Measurements from ENCODE around the gene EIF4A3.

The EIF4A3 gene

GRCh38 chr17:80147035-80147822 is at the start of gene EIF4A3:
Gene EIF4A3 (minus strand): TSS chr17:80147128. CDS start chr17:80146961, 167 bp downstream.
- peak; percentile 87 to 90 for DNase-seq (ENCODE audit: low read depth in 2 of 2)

DNA sequence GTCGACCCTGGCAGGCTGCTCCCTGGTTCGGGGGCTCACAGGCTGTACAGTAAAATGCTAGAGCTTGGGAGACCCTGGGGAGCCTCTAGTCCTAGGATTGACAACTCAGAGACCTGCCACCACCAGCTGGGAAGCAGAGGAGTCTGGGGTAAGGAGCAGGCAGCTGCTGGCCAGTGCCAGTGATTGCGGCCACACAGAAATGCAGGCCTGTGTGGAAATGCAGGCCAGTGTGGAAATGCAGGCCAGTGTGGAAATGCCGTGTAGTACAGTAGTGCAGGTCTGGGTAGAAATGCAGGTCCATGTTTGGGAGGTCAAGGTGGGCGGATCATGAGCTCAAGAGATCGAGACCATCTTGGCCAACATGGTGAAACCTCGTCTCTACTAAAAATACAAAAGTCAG is 49.7 kb upstream of the EIF4A3 start:
- no peak for DNase-seq (ENCODE audit: low read depth in 2 of 2)

DNA sequence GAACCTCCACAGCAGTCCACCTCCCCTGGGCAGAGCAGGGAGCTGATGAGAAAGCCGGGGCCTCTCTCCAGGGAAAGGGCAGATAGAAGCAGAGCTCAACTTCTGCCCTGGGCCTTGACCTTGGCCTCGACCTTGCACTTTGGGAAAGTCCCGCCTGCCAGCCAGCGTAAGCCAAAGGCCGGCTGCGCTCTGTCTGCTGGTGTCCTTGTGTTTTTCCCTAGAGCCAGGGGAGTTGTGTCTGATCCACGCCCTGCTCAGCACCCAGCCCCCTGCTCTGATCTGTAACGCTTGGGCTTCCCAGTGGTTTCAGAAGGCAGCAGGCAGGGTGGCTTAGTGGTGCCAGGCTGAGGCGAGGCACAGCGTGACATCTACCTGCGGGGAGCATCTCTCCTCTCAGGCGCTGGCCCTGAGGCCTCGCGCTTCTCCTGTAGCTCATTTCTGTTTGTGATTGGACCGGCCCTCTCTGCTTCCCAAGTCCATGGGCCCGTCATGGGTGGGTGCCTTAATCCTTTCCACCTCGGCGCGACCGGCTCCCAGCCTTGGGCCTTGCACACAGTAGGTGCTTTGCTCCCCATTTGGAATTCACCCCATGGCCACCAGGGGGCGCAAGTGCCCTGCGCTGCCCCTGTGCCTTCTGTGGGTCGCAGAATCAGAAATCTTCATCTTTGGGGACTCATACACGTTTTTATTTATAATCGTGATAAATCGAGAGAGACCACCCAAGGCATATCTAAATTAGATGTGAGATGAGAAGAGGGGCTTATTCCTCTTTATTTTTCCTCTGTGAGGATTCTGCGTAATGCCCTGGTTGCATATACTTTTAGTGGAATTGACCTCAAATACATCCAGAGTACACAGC is 49.0 kb upstream of the EIF4A3 start:
- peak in 1 of 2 donors; percentile 40 for DNase-seq (ENCODE audit: low read depth in 2 of 2)

DNA sequence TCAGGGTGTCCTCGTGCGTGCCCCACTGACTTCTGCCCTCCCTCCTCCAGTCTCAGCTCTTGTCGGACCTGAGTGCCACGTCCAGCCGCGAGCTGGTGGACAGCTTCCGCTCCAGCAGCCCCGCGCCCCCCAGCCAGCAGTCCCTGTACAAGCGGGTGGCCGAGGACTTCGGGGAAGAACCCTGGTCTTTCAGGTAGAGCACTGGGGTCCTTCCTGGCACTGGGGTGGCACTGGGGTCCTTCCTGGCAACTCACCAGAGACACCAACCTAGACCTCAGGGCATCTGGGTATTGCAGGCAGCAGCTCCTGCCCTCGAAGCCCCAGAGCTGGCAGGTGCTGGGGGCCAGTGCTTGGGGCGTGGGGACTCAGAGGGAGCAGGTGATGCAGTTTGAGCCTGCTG is 48.2 kb upstream of the EIF4A3 start:
- DNase-seq (ENCODE audit: low read depth in 2 of 2), result no peak

- DNase-seq (ENCODE audit: low read depth in 2 of 2), result no peak
Observed at GRCh38 chr17:80191865-80192661, 45.1 kb upstream of the EIF4A3 start.

GRCh38 chr17:80191192-80191591 is 44.3 kb upstream of the EIF4A3 start:
- no peak for DNase-seq (ENCODE audit: low read depth in 2 of 2)

DNA sequence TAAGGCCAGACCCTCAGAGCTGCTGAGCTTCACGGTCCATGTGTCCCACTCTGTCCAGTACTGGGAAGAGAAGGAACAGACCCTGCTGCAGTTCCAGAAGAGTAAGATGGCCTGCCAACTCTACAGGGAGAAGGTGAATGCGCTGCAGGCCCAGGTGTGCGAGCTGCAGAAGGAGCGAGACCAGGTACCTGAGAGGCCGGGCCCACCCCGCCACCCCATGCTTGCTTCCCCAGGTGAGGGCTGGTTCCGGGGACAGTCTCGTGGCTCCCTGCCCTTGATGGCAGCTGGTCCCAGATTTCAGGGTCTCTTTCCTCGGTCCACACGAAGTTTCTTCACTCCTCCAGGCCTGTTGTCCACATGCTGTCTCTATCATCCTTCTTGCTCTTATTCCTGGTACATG is 43.8 kb upstream of the EIF4A3 start:
- DNase-seq (ENCODE audit: low read depth in 2 of 2), result no peak

GRCh38 chr17:80189611-80190010 is 42.7 kb upstream of the EIF4A3 start:
- DNase-seq (ENCODE audit: low read depth in 2 of 2), result no peak

DNA sequence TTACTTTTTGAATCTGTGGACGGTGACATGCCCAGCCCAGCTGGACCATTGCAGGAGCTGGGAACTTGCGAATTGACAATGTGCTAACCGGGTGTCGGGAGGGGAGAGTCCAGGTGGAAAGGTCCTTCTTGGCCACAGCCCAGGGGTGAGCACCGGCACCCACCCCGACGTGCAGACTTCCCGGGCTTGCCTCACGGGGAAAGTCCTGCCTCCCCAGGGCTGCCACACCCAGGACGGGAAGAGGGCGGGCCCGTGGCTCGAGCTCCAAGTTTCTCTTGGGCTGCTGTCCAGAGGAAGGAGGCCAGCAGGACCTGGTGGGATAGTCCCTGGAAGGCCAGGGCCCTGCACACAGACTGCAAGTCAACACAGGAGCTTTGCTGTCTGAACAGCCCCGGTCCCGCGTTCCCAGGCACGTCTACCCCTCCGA is 40.6 kb upstream of the EIF4A3 start:
- no peak for DNase-seq (ENCODE audit: low read depth in 2 of 2)

GRCh38 chr17:80187090-80187489 is 40.2 kb upstream of the EIF4A3 start:
- no peak for DNase-seq (ENCODE audit: low read depth in 2 of 2)

GRCh38 chr17:80185968-80186367 is 39.0 kb upstream of the EIF4A3 start:
- DNase-seq (ENCODE audit: low read depth in 2 of 2), result no peak

- no peak for DNase-seq (ENCODE audit: low read depth in 2 of 2)
Observed at GRCh38 chr17:80184423-80184714, 37.4 kb upstream of the EIF4A3 start.

DNA sequence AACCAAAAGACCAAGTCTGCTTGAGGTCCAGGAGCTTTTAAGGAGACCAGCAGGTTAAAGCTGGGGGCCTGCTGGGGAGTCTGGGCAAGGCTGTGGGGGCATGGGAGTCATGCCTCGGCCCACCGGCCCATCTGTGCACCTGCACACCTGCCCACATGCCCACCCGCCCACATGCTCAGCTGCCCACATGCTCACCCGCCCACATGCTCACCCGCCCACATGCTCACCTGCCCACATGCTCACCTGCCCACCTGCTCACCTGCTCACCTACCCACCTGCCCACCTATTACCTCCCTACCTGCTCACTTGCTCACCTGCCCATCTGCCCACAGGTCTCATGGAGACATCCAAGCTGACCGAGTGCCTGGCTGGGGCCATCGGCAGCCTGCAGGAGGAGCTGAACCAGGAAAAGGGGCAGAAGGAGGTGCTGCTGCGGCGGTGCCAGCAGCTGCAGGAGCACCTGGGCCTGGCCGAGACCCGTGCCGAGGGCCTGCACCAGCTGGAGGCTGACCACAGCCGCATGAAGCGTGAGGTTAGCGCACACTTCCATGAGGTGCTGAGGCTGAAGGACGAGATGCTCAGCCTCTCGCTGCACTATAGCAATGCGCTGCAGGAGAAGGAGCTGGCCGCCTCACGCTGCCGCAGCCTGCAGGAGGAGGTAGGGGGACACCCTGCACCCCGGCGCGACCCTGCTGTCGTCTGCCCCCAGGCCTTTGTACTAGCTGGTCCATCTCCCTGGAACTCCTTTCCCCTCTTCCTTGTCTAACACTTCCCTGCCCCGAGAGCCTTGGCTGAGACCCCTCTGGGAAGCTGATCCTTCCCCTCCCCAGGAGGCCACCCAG is 36.9 kb upstream of the EIF4A3 start:
- DNase-seq (ENCODE audit: low read depth in 2 of 2), result no peak

GRCh38 chr17:80182845-80183223 is 35.9 kb upstream of the EIF4A3 start:
- DNase-seq (ENCODE audit: low read depth in 2 of 2), result no peak

DNA sequence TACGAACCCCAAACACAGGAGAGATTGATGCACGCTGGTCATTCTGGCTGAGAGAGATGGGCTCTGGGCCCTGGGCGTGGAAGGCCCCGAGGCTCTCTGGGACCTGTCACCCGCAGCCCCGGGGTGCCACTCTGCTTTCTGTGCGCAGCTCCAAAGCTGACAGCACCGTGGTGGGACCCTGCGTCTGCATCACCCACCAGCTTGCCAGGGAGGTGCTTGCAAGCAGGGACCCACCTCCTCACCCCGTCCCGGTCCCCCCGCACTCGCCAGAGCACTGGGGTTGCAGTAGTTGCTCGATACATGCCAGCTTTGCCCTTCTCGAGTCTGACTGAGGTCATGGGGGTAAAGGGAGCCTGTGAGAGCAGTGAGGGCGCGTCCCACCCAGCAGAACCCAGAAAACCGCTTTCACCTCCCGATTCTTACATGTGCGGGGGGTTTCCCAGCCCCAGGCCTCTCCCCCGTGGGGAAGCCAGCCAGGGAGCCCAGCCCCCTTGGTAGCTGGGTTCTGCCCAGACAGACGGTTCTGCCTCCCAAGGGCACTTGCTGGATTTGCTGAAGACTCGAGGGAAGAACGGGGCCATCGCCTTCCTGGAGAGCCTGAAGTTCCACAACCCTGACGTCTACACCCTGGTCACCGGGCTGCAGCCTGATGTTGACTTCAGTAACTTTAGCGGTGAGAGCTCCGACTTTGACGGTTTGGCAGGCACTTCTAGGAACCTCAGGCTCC is 35.4 kb upstream of the EIF4A3 start:
- no peak for DNase-seq (ENCODE audit: low read depth in 2 of 2)

- DNase-seq (ENCODE audit: low read depth in 2 of 2), result no peak
Observed at GRCh38 chr17:80181431-80181830, 34.5 kb upstream of the EIF4A3 start.

DNA sequence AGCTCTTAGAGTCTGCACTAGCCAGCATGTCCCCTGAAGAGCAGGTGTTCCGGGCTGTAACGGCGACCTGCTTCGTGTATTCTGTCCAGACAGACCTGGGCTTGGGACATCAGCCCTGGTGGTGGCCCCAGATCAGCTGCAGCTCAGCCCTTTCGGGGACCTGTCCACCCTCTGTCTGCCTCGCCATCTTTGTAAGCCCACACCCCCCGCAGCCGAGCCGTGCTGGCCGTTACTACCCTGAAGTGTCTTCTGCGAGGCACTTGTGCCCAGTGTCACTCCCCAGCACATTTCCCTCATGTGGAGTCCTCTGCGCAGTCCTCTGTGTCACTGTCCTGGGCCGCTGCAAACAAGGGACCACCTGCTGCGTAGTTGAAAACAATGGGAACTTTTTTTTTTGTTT is 33.3 kb upstream of the EIF4A3 start:
- no peak for DNase-seq (ENCODE audit: low read depth in 2 of 2)

DNA sequence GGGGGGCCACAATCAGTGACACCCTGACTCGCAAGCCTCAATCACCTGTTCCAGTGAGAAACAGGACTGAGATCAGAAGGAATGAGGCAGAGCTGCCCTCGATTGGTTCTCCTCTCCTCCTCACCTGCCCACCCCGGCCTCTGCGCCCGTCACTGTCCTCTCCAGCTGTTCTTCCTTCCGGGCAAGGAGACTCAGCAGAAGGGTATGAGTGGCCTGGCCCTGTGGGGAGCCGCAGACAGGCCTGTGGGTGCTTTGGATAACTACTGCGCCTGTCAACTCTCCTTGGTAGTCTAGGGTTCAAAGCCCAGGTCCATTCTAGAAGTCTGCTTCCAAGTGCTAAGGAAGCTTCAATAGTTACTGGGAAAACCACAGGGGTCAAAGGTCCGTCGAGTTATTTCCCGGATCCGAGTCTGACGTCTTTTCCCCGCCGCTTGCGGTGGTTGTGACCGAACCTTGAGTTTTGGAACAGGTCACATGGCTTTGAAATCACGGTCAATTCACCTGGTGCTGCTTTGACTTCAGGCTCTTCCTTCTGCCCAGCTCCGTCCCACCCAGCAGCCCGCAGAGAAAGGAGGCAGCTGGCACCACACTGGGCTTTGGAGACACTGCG is 31.2 kb upstream of the EIF4A3 start:
- no peak for DNase-seq (ENCODE audit: low read depth in 2 of 2)

DNA sequence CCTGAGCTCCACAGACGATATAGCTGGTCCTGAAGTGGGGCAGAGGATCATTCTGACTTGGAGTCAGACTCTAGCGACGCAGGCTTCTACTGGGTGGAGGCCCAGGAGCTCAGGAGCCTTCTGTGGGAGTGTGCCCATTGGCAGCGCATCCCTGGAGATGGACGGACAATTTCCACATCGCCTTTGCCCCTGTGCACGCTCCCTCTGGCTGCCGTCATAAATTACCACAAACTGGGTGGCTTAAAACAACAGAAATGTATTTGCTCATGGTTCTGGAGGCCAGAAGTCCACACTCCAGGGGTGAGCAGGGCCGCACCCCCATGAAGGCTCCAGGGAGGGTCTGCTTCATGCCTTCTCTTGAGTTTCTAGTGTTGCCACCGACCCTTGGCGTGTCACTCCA is 29.8 kb upstream of the EIF4A3 start:
- DNase-seq (ENCODE audit: low read depth in 2 of 2), result no peak

GRCh38 chr17:80173916-80174315 is 27.0 kb upstream of the EIF4A3 start:
- no peak for DNase-seq (ENCODE audit: low read depth in 2 of 2)
